GM19023 (cell line): ENCODE measurements around the gene CDCP1.

Experiments used
- ATAC-seq: cut with Tn5 transposase; IDR thresholded peaks from one replicate; pipeline ENCODE4 v1.9.1; 2021; ENCODE audit warnings: mild to moderate bottlenecking, moderate library complexity; ENCODE audit not compliant: unreplicated experiment

The CDCP1 gene, protein sequence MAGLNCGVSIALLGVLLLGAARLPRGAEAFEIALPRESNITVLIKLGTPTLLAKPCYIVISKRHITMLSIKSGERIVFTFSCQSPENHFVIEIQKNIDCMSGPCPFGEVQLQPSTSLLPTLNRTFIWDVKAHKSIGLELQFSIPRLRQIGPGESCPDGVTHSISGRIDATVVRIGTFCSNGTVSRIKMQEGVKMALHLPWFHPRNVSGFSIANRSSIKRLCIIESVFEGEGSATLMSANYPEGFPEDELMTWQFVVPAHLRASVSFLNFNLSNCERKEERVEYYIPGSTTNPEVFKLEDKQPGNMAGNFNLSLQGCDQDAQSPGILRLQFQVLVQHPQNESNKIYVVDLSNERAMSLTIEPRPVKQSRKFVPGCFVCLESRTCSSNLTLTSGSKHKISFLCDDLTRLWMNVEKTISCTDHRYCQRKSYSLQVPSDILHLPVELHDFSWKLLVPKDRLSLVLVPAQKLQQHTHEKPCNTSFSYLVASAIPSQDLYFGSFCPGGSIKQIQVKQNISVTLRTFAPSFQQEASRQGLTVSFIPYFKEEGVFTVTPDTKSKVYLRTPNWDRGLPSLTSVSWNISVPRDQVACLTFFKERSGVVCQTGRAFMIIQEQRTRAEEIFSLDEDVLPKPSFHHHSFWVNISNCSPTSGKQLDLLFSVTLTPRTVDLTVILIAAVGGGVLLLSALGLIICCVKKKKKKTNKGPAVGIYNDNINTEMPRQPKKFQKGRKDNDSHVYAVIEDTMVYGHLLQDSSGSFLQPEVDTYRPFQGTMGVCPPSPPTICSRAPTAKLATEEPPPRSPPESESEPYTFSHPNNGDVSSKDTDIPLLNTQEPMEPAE

GRCh38 chr3:45145681-45146614, at the start of gene CDCP1:
Gene CDCP1 (minus strand): TSS chr3:45146378. CDS start chr3:45146287, 91 bp downstream.
- no peak for ATAC-seq

GRCh38 chr3:45194791-45195190, 48.6 kb upstream of the CDCP1 start:
- no peak for ATAC-seq

GRCh38 chr3:45191924-45192417, 45.8 kb upstream of the CDCP1 start:
- no peak for ATAC-seq

DNA sequence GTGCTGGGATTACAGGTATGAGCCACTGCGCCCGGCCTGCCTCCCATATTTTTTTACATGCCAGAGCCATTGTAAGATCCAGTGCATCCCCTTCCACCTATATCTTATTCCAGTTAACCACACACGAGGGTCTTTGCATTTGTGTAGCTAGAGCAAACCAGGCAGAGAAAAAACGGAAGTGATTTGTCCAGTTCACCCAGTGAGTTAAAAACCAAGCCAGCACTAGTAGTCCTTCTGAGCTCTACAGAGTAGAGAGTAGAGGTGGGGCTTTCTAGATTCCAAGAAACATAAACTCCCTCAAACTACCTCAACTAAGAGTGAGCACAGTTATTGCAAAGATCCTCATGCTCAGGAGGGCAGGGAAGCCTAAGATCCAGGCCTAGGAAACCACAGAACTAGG, 45.2 kb upstream of the CDCP1 start:
- ATAC-seq, result no peak

DNA sequence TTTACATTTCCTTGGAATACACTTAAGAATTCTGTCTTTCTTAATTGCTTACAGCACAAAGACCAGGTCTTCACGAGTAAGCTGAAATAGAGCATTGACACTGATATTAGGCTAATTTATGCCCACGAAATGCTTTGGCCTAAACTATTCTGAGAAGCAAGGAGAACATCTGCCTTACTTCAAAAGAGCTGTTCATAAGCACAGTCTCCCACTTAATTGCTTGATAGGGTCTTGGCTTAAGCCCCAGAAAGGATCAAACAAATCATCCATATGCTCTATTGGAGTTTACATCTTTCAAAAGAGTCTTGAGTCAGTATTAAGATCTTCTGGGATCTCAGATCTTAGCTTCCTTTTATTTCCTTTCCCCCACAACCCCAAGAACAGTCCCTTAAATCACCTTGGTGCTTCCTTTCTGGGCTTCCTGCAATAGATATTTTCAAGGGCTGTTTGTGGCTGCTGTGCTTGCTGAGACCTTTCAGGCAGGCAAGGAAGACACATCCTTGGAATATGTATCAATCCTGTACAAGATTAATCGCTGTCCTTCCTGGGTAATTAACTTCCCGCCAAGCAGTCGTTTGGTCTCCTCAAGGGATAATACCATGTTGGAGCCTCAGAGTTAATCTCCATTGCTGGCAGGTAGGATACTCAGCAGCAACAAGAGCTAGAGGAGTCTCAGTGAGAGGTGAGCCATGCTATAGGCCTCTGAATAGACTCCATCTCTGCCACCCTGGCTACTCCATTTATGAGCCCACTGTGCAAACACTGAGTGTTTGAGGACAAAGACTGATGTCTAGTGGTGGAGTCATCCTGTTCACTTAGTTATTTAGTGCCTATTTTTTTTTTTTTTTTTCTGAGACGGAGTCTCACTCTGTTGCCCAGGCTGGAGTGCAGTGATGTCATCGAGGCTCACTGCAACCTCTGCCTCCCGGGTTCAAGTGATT, 42.8 kb upstream of the CDCP1 start:
- no peak for ATAC-seq

- peak; percentile 55 for ATAC-seq
Measured at GRCh38 chr3:45187694-45188141, 41.5 kb upstream of the CDCP1 start.

DNA sequence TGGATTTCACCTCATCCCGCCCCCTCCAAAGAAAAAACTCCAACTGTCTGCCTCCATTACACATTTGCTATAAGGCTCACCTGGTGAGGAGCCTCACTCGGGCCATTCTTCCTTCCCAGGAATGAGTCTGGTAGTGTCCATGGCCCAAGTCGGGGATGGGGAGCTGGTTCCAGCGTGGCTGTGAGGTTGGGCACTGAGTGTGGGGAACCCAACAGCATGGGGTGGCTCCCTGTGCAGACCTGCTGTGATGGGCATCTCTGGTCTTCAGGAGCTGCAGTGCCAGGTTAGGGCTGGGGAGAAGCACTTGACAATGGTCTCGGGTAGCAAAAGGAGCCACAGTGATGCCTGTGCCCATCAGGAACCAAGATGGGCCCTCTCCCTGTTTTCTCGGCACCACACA, 40.7 kb upstream of the CDCP1 start:
- no peak for ATAC-seq

- ATAC-seq, result no peak
Measured at GRCh38 chr3:45185461-45185860, 39.3 kb upstream of the CDCP1 start.

GRCh38 chr3:45185052-45185451, 38.9 kb upstream of the CDCP1 start:
- ATAC-seq, result no peak

DNA sequence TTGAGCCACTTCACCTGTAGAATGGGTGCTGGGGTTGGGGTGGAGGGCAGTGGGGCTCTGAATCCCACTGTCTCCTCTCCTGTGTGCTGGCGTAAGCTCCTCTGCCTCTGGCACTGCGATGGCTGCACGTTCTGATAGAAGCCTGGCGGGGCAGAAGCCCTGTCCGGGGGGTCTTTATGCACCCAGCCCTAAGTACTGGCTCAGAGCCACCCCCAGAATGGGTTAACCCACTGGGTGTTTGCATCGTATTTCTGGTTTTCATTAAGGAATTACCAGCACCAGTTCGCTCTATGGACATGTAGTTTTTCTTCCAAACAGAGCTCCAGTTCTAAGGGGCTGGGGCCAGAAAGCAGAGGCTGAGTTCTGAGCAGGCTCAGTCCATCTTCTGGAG, 37.7 kb upstream of the CDCP1 start:
- no peak for ATAC-seq

- ATAC-seq, result no peak
Measured at GRCh38 chr3:45182915-45183871, 37.0 kb upstream of the CDCP1 start.

- no peak for ATAC-seq
Measured at GRCh38 chr3:45181496-45181895, 35.3 kb upstream of the CDCP1 start.

DNA sequence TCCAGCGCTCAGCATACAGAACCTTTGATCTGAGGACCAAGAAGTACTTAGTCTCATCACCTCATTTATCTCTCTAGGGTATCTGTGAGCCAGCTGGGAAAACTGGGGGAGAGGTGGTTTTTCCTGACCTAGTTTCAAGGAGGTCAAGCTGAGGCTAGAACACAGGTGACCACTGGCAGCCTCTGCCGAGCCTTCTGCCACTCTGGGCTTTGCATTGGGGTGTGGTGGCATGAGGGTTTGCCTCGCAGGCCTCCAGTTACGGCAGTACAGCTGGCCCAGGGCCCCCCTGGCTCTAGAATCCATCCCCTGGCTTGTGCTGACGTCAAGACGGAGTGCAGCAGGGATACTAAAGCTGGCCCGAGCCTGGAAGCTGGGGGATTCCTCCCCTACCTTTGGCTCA, 34.7 kb upstream of the CDCP1 start:
- no peak for ATAC-seq

DNA sequence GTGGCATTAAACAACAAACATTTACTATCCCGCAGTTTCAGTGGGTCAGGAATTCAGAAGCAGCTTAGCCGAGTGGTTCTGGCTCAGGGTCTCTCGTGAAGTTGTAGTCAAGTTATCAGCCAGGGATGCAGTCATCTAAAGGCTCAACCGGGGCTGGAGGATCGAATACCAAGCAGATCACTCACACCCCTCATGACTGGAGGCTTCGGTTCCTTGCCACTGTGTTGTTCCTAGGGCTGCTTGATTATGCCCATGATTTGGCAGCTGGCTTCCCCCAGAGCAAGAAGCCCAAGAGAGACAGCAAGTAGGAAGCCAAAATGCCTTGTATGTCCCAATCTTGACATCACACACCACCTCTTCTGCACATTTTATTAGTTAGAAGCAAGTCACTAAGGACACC, 33.9 kb upstream of the CDCP1 start:
- ATAC-seq, result no peak

GRCh38 chr3:45179163-45179562, 33.0 kb upstream of the CDCP1 start:
- no peak for ATAC-seq

DNA sequence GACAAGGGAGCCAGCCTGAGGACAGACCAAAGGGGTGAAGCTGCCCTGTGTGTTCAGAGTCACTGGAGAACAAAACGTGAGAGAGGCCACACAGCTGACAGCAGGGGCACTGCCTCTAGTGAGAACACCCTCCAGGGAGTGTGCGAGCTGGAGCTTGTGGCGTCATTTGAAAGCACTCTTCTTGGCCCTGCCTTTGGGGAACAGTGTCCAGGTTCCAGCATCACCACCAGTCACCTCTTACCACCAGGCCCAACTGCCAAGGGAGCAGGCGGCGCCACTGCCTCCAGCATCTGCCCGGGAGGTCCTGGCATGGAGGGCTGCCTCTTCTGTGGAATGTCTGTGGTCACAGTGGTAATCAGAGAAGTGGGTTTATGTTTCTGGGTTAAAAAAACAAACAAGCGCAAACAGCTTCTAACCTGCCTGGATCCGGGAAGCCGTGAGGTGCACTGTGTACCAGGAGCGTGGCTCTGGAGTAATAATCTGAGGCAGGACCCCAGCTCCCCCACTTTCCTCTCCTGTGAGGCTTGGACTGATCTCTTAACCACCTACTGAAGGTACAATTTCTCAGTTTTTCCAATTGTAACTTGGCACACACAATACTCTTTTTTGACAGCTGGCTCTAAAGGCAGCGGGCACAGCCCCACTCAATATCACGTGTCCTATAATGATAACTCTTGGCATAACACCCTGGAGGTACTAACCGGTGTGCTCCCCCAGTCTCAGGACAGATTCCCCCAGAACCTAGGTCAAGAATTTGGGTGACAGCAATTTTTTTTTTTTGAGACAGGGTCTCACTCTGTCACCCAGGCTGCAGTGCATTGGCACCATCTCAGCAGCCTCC, 32.2 kb upstream of the CDCP1 start:
- no peak for ATAC-seq

GRCh38 chr3:45176912-45177311, 30.7 kb upstream of the CDCP1 start:
- no peak for ATAC-seq

DNA sequence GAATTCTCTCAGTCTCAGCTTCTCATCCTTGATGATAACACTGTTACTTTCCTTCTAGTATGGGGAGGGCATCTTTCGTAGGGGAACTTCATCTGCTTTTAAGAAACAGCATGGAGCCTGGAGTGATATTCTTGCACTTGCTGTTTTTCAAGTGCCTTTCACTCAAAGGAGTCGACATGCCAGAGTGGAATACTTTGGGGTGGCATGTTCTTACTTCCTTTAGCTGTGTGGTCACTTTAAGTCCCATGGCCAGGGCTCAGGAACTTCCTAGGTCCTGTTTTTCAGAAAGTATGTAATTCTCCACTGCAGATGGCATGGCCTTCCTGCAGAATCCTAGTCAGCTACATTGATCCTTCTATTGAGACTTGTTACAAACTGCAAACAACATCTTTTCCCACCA, 28.1 kb upstream of the CDCP1 start:
- no peak for ATAC-seq
